Measurements from ENCODE around the gene CCDC6.
A peak's percentile ranks its signal among the peaks of the same experiment; 100 is the strongest.
"Not testable (repeated sequence)": the region's sequence is repeated elsewhere in the genome, so short reads cannot be mapped to it uniquely, and the experiment has no call there.

The CCDC6 gene

DNA sequence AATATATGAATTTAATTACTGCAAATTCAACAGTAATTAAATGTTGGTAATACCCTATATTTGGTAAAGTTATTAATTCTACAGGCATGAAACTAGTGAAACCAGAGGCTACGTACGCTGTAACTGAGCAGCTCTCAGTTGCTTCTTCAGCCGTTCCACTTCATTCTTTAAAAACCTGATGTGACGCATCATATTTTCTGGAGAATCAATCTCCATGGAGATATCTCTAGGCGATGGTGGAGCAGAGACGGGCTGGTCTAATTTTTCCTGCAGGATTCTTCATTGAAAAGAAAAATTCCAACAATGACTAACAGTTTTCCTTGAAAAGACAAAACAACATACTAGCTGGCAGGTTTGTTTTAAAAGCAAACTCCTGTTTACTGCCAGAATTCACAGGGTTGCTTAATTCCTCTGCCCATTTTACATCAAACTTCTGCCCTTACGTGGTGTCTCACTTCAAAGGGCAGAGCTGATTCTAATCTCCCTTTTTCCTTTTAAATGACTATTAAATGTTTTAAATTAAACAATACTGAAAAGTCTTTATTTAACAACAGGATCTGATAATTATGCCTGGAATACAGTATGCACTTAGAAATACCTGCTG lies 93.7 kb downstream of the CCDC6 start:
- no peak for DNase-seq (ENCODE audit: low read depth in 1 of 2, low spot score in 1 of 2)

DNA sequence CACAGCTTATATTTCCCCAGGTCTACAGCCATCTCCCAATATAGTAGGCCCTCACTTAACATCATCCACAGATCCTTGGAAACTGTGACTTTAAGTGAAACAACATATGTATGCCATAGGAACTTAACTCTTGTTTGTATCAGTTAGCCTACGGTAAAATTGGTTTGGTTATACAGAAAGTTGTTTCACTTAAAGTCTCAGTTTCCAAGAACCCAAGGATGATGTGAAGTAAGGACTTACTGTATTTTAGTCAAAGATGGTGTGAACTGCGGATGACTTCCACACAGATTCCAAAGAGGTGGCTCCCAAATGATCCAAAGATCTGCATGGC lies 96.7 kb downstream of the CCDC6 start:
- no peak for DNase-seq (ENCODE audit: low read depth in 1 of 2, low spot score in 1 of 2)

GRCh38 chr10:59808896-59809643 lies 97.3 kb downstream of the CCDC6 start:
- peak; percentile 5 to 63 for DNase-seq (ENCODE audit: low read depth in 1 of 2, low spot score in 1 of 2)

DNA sequence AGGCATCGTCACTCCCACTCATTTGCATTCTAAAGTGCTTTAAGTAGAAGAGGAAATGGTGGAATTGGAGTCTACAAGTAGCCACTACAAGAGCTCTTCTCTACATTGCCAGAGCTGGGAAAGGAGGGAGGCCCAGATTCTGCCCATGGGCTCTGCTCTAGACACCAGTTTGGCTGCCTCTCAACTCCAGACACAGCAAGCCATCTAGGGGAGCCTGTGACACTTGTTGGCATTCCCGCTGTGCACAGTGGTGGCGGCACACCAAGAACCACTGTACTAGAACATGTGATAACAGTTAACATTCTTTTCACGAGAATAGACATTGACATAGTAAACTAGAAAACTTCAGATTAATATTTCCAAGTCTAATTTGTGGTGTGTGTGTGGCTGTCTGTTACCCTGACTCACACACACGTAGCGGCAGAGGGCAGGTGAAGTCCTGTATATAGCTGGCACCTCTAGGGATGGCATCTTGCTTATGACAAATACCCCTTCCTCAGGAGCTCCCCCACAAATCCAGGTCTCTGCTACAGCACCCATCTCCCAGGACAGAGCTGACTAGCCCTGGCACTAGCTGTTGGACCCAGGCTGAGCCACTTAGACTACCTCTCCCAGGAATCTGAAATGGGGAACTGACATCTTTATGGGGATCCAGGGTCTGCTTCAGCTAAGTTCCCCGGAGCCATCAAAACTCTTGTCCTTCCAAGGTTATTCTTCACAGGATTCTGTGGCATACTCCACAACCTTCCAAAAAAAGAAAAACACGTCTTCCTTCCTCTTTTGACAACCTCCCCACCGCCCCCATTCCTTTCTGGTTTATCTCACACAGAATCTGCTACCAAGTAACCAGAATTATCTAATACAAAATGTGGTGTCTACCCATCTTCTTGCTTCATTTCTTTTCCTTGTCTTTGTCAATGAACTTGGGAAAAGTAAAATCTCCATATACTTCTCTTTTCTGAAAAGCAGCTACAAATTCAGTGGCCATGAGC lies 98.4 kb downstream of the CCDC6 start:
- DNase-seq (ENCODE audit: low read depth in 1 of 2, low spot score in 1 of 2), result no peak

GRCh38 chr10:59805014-59805413 lies 101.3 kb downstream of the CCDC6 start:
- no peak for DNase-seq (ENCODE audit: low read depth in 1 of 2, low spot score in 1 of 2)

DNA sequence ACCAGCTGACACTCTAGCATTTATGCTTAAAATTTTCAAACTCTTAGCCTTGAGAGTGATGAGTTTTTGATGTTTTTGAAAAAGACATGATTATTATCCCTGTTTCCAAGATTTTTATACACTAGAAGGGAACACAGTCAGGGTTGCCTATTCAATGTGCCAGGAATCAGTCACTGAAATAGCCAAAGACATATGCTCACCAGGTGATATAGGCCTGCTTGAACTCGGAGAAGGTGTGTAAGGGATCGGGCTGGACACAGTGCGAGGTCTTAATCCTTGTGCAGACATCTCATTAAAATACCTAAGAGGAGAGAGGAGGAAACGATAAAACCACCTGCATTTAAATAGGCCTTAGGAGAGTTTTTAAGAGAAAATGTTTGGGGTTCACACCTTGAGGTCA lies 102.1 kb downstream of the CCDC6 start:
- DNase-seq (ENCODE audit: low read depth in 1 of 2, low spot score in 1 of 2), result no peak

DNA sequence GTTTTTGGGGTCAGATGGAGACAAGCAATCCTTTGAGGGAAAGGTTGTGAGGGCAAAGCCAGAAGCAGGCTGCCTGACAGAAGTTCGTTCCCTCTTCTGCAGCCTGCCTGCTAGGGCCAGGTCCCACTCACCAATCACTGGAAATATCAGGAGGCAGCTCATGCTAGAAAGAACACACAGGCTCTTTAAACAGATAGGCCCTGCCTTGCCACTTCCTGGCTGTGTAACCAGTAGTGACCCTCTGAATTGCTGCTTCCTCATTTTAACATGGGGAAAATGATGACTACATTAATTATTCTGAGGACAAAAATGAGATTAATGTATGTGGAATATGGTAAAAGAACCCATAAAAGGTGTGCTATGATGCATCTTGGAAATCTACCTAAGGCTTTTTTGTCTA lies 102.6 kb downstream of the CCDC6 start:
- DNase-seq (ENCODE audit: low read depth in 1 of 2, low spot score in 1 of 2), result no peak

GRCh38 chr10:59801171-59801570 lies 105.2 kb downstream of the CCDC6 start:
- no peak for DNase-seq (ENCODE audit: low read depth in 1 of 2, low spot score in 1 of 2)

GRCh38 chr10:59799421-59799820 lies 106.9 kb downstream of the CCDC6 start:
- DNase-seq (ENCODE audit: low read depth in 1 of 2, low spot score in 1 of 2), result no peak

GRCh38 chr10:59793919-59794318 lies 112.4 kb downstream of the CCDC6 start:
- no peak for DNase-seq (ENCODE audit: low read depth in 1 of 2, low spot score in 1 of 2)

GRCh38 chr10:59792812-59793211 lies 113.5 kb downstream of the CCDC6 start:
- DNase-seq (ENCODE audit: low read depth in 1 of 2, low spot score in 1 of 2), result no peak

GRCh38 chr10:59791601-59792000 lies 114.8 kb downstream of the CCDC6 start:
- DNase-seq (ENCODE audit: low read depth in 1 of 2, low spot score in 1 of 2), result no peak

DNA sequence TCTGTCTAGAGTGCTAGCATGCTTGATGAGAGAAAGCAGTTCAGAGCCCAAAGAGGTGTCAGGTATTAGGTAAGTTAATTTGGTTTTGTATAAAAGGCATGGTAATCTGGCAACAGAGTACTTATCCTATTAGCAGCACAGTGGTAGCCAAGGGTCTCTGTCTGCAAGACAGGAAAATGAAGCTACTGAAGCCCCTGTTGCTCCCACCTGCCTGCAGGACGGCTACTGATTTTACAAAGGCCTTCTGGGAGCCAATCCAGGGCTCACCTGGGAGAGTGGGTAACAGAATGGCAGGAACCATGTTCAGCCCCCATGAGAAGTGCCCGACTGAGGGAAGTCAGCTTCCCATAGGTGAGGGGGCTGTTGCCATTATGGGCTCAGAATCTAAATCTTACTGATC lies 116.3 kb downstream of the CCDC6 start:
- not testable (repeated sequence) for DNase-seq (ENCODE audit: low read depth in 1 of 2, low spot score in 1 of 2)

DNA sequence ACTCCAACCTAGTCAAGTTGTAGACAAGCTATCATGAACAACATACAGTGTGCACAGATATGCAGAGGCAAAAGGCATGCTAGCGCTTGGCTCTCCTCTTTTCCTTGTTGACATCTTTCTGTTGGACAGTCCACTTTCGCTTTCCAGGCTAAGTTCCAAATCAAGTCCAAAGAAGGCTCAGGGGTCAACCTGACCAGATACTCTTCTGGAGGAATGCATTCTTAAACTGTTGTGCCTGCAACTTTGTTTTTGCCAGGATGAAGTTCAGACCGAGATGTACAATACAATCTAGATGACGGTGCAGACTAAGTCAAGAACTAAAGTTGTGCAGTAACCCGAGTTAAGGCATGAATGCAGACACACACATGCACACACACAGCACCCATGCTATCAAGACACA lies 117.4 kb downstream of the CCDC6 start:
- not testable (repeated sequence) for DNase-seq (ENCODE audit: low read depth in 1 of 2, low spot score in 1 of 2)

DNA sequence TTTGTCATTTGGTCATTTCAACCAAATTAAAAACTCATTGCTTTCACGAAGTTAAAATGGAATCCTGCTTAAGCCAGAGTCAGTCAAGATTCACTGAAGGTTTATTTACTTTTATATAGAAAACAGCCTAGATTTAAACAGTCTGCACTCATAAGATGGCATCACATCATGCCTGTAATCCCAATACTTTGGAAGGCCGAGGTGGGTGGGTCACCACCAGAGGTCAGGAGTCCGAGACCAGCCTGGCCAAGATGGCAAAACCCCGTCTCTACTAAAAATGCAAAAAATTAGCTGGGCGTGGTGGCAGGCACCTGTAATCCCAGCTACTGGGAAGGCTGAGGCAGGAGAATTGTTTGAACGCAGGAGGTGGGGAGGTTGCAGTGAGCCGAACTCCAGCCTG lies 119.3 kb downstream of the CCDC6 start:
- DNase-seq (ENCODE audit: low read depth in 1 of 2, low spot score in 1 of 2), result not testable (repeated sequence)

- DNase-seq (ENCODE audit: low read depth in 1 of 2, low spot score in 1 of 2), result not testable (repeated sequence)
These were observed 120.9 kb downstream of the CCDC6 start for GRCh38 chr10:59785476-59785875.

- DNase-seq (ENCODE audit: low read depth in 1 of 2, low spot score in 1 of 2), result no peak
These were observed 124.8 kb downstream of the CCDC6 start for GRCh38 chr10:59781511-59781910.

GRCh38 chr10:59779756-59780533 lies 126.4 kb downstream of the CCDC6 start:
- DNase-seq (ENCODE audit: low read depth in 1 of 2, low spot score in 1 of 2), result no peak

GRCh38 chr10:59774451-59774850 lies 131.9 kb downstream of the CCDC6 start:
- DNase-seq (ENCODE audit: low read depth in 1 of 2, low spot score in 1 of 2), result no peak

DNA sequence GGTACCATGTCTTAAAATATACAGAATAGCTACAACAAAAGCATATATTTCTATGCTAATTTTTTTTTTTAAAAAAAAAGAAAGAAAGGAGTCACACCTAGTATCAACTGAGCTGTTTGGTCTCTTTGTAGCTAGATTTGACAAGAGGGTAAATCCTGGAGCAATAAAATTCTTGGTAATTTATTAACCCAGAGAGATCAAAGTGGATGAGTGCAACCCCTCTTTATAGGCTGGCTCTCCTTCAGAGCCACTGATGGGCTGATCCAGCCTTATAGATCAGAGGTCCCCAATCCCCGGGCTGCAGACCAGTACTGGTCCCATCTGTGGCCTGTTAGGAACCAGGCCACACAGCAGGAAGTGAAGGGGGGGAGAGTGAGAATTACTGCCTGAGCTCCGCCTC lies 133.3 kb downstream of the CCDC6 start:
- no peak for DNase-seq (ENCODE audit: low read depth in 1 of 2, low spot score in 1 of 2)

DNA sequence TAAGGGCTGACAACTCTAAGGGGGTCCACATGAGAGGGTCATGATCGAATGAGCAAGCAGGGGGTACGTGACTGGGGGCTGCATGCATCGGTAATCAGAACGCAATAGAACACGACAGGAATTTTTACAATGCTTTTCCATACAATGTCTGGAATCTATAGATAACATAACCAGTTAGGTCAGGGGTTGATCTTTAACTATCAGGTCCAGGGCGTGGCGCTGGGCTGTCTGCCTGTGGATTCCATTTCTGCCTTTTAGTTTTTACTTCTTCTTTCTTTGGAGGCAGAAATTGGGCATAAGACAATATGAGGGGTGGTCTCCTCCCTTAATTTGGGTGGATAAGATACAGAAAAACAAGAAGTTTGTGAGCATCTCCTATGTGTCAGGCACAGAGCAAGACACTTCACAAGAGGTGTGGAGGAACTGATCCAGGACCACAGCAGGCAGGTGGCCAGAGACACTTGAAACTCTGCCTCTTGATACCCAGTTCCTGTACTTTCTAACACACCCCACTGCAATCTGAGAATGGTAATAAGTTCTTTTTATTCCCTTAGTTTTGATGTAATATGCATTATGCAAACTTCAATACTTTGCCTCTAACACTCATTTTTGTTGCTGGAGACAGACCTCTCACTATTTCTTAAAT lies 135.1 kb downstream of the CCDC6 start:
- DNase-seq (ENCODE audit: low read depth in 1 of 2, low spot score in 1 of 2), result no peak

Data from stimulated activated CD4-positive, alpha-beta T cell treated with anti-CD3 and anti-CD28 coated beads, Interleukin-15, amount 100 ng/mL, for 1 hour (primary cell).